Aorta (tissue), 5 donors: ENCODE results near the gene TMEM167B. TPM values are rescaled to one million over a fixed set of nuclear protein-coding genes. Genes with fewer than 3 reads are reported as not detected.

Experiments used
- ATAC-seq: fragments of 200-7000 bp; cut with Tn5 transposase; one replicate; pipeline ENCODE4 v1.9.1; 2022; ENCODE audit warnings: moderate library complexity; ENCODE audit not compliant: low FRiP score
- DNase-seq, 2 donors: peaks; one replicate each; pipeline ENCODE4 v3.0.0-alpha.2; 2020
- H3K27ac ChIP-seq, 2 donors: one replicate each; pipeline ENCODE4 v1.5.1; 2013; ENCODE audit warnings: low read length in 2 of 2, mild to moderate bottlenecking in 2 of 2, moderate library complexity in 2 of 2, control low read depth in 1 of 2, inconsistent platforms in 1 of 2, low read depth in 1 of 2
- H3K27me3 ChIP-seq, 2 donors: one replicate each; pipeline ENCODE4 v1.6.1; 2013; ENCODE audit warnings: control low read depth in 1 of 2, low read length in 1 of 2, mild to moderate bottlenecking in 1 of 2, moderate library complexity in 1 of 2; ENCODE audit not compliant: insufficient read depth in 2 of 2, control insufficient read depth in 1 of 2
- H3K36me3 ChIP-seq, 2 donors: one replicate each; pipeline ENCODE4 v1.6.1; 2013; ENCODE audit warnings: control low read depth in 1 of 2, low read length in 1 of 2, mild to moderate bottlenecking in 1 of 2; ENCODE audit not compliant: insufficient read depth in 2 of 2, control insufficient read depth in 1 of 2
- H3K4me1 ChIP-seq, 2 donors: one replicate each; pipeline ENCODE4 v1.6.1; 2013; ENCODE audit warnings: low read length in 2 of 2, control low read depth in 1 of 2, mild to moderate bottlenecking in 1 of 2, moderate library complexity in 1 of 2; ENCODE audit not compliant: insufficient read depth in 2 of 2, control insufficient read depth in 1 of 2
- H3K4me3 ChIP-seq, 2 donors: one replicate each; pipeline ENCODE4 v1.5.1; 2013; ENCODE audit warnings: low read length in 2 of 2, control low read depth in 1 of 2, mild to moderate bottlenecking in 1 of 2
- H3K9me3 ChIP-seq: one replicate; pipeline ENCODE4 v1.6.1; 2013; ENCODE audit warnings: mild to moderate bottlenecking, low read length; ENCODE audit not compliant: control insufficient read depth
- WGBS, 2 donors: extraction: QIAGEN DNeasy Blood & Tissue Kit; methylation state at CpG; one replicate each; pipeline ENCODE4 v1.1.7; 2013; 5-methylcytosine and 5-hydroxymethylcytosine counted together
- intact Hi-C, 2 donors: fragments of 100-400 bp; cut with DNase I; formaldehyde crosslinking; loops; one replicate each; pipeline versions ENCODE4 v1.14.2 to v1.15.0; 2022
- polyA plus RNA-seq, 2 donors: library from polyadenylated mRNA; stranded (reverse); fragments of 200-250 nt; gene quantifications; one replicate each; pipeline ENCODE4 v1.2.3, GENCODE V29; 2013
- total RNA-seq, 2 donors: library from RNA; stranded (reverse); fragmentation: NEBNext Ultra II Directional; extraction: Animal tissue kit (Norgen Biotek cat#: 25700); gene quantifications; one replicate each; pipeline ENCODE4 v1.2.1, GENCODE V29; 2021
- donor health status: healthy with polysubstance abuse.
- donor health status: Bipolar disorder and iron deficiency.
- donor health status: DM: no; HTN: no; CAD: no.
- donor health status: DM: no; HTN: no; CAD: no.
- donor health status: DM: yes; HTN: yes; CAD: no.

TMEM167B gene
- total and polyA plus RNA-seq, 4 donors: 26.7 to 43.2 (median 35.1) TPM

- WGBS, 2 donors: 5% methylated on average over 39 of the region's 39 CpGs
- peak within 1 kb of the TSS; percentile 96 to 98 for H3K4me3 ChIP-seq
- DNase-seq (peak; percentile 97 to 98), ATAC-seq (peak; percentile 100)
- no peaks in the 10 kb centered on the region for H3K27me3 ChIP-seq
- H3K27ac ChIP-seq: peak within 1 kb of the TSS; percentile 30 to 99
- no peaks in the 10 kb centered on the region for H3K4me1 ChIP-seq
- H3K36me3 ChIP-seq: no peaks in the 10 kb centered on the region
- intact Hi-C loops: loop anchor here in 1 of 2 donors (5.0 kb wide), 1 partner anchor 34 kb away; the partner anchor contains the start of gene WDR47
- H3K9me3 ChIP-seq: no peaks in the 10 kb centered on the region
These were observed 14.8 kb upstream of the TMEM167B start, which contains the start of gene TAF13 for GRCh38 chr1:109075531-109076490. TAF13 (minus strand) TSS chr1:109076003; CDS start chr1:109075947, 56 bp downstream.

- Histone ChIP-seq H3K9me3 (no peaks in the 10 kb centered on the region), H3K27me3 (no peaks in the 10 kb centered on the region), H3K27ac (no peak overlapping the region), H3K4me1 (no peaks in the 10 kb centered on the region), H3K36me3 (no peaks in the 10 kb centered on the region), H3K4me3 (no peak overlapping the region)
- intact Hi-C loops: loop anchor here in 1 of 2 donors (5.0 kb wide), 1 partner anchor 36 kb away; the partner anchor contains the start of gene WDR47
- DNase-seq: no peak
- ATAC-seq: no peak
- 73 to 91% methylated on average over 1 of the region's 1 CpG for WGBS, 2 donors
These were observed 12.2 kb upstream of the TMEM167B start for GRCh38 chr1:109078317-109078716.

DNA sequence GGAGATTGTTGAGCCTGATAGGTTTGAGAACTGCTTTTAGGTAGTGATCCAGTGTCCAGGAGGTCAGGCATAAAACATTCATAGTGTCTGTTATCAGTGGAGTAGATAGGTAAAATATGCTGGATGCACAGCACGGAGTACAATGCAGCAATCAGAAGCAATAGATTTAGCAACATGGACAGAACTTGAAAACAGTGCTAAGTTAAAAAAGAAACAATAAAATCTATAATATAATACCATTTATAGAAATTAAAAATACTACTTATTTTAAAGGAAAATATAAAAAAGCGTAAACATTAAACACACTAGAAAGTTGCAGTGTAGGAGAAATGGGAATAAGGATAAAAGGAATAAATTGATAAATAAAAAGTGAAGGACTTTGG lies 11.3 kb upstream of the TMEM167B start:
- Histone ChIP-seq H3K27me3 (no peaks in the 10 kb centered on the region), H3K27ac (peak overlapping the region in 1 of 2 donors; percentile 19), H3K4me1 (no peaks in the 10 kb centered on the region), H3K9me3 (no peaks in the 10 kb centered on the region), H3K4me3 (no peak overlapping the region), H3K36me3 (no peaks in the 10 kb centered on the region)
- intact Hi-C loops: loop anchor here in 1 of 2 donors (5.0 kb wide), 1 partner anchor 37 kb away; the partner anchor contains the start of gene WDR47
- ATAC-seq (no peak), DNase-seq (no peak)
- 99% methylated on average over 2 of the region's 2 CpGs for WGBS, 2 donors

GRCh38 chr1:109080441-109081082 lies 10.0 kb upstream of the TMEM167B start:
- 92 to 94% methylated on average over 5 of the region's 5 CpGs for WGBS, 2 donors
- DNase-seq: no peak
- H3K27ac ChIP-seq: peak overlapping the region in 1 of 2 donors; percentile 34
- no peaks in the 10 kb centered on the region for H3K9me3 ChIP-seq
- intact Hi-C loops: no loop called here
- no peak for ATAC-seq
- no peak overlapping the region for H3K4me3 ChIP-seq
- H3K27me3 ChIP-seq: no peaks in the 10 kb centered on the region
- no peaks in the 10 kb centered on the region for H3K4me1 ChIP-seq
- no peaks in the 10 kb centered on the region for H3K36me3 ChIP-seq

DNA sequence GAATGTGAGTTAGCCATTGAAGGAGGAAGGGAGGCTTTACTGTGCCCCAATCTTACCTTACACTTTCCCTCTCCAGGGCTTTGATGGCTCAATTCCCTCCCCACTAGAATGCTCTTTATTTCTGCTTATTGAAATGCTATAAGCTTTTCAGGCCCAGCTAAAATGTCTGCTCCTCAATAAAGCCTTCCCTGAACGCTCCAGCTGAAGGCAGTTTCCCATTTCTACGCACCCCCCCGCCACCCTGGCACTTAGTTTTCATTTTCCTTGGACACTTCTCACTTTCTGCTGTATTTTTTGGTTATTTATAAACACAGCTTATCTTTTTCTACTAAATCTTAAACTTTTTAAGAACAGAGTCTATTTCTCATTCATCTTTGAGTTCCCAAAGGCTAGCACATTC lies 7.1 kb upstream of the TMEM167B start:
- no peak for DNase-seq
- H3K27ac ChIP-seq: peak overlapping the region in 1 of 2 donors; percentile 79
- H3K4me3 ChIP-seq: no peak overlapping the region
- WGBS, 2 donors: 5 to 15% methylated on average over 3 of the region's 3 CpGs
- no peak for ATAC-seq
- H3K27me3 ChIP-seq: no peaks in the 10 kb centered on the region
- no peaks in the 10 kb centered on the region for H3K4me1 ChIP-seq
- H3K36me3 ChIP-seq: no peaks in the 10 kb centered on the region
- intact Hi-C loops: no loop called here
- no peaks in the 10 kb centered on the region for H3K9me3 ChIP-seq

- no peaks in the 10 kb centered on the region for H3K4me1 ChIP-seq
- 33 to 38% methylated on average over 1 of the region's 1 CpG for WGBS, 2 donors
- intact Hi-C loops: no loop called here
- H3K27ac ChIP-seq: peak overlapping the region in 1 of 2 donors; percentile 67
- no peaks in the 10 kb centered on the region for H3K36me3 ChIP-seq
- H3K4me3 ChIP-seq: no peak overlapping the region
- no peaks in the 10 kb centered on the region for H3K27me3 ChIP-seq
- no peaks in the 10 kb centered on the region for H3K9me3 ChIP-seq
- ATAC-seq: no peak
- no peak for DNase-seq
These were observed 6.6 kb upstream of the TMEM167B start for GRCh38 chr1:109083923-109084322.

GRCh38 chr1:109084563-109085517 lies 5.7 kb upstream of the TMEM167B start:
- Histone ChIP-seq H3K4me3 (no peak overlapping the region), H3K4me1 (no peaks in the 10 kb centered on the region), H3K27me3 (no peaks in the 10 kb centered on the region), H3K36me3 (no peaks in the 10 kb centered on the region), H3K27ac (no peak overlapping the region), H3K9me3 (no peaks in the 10 kb centered on the region)
- ATAC-seq: no peak
- no peak for DNase-seq
- intact Hi-C loops: no loop called here
- 84 to 86% methylated on average over 13 of the region's 13 CpGs for WGBS, 2 donors
